NCI-H526 treated with DMSO at 0.1 percent for 48 hours (cell line): ENCODE data around the gene SNX2.

Experiments
- DNase-seq: peaks from one replicate; lab custom pipeline; 2025; lab: John Stamatoyannopoulos, UW

The SNX2 gene

GRCh38 chr5:122773619-122774018 is 1.3 kb upstream of the SNX2 start:
- DNase-seq: no peak

- no peak for DNase-seq
Observed at GRCh38 chr5:122774519-122774860, 390 bp upstream of the SNX2 start.

DNA sequence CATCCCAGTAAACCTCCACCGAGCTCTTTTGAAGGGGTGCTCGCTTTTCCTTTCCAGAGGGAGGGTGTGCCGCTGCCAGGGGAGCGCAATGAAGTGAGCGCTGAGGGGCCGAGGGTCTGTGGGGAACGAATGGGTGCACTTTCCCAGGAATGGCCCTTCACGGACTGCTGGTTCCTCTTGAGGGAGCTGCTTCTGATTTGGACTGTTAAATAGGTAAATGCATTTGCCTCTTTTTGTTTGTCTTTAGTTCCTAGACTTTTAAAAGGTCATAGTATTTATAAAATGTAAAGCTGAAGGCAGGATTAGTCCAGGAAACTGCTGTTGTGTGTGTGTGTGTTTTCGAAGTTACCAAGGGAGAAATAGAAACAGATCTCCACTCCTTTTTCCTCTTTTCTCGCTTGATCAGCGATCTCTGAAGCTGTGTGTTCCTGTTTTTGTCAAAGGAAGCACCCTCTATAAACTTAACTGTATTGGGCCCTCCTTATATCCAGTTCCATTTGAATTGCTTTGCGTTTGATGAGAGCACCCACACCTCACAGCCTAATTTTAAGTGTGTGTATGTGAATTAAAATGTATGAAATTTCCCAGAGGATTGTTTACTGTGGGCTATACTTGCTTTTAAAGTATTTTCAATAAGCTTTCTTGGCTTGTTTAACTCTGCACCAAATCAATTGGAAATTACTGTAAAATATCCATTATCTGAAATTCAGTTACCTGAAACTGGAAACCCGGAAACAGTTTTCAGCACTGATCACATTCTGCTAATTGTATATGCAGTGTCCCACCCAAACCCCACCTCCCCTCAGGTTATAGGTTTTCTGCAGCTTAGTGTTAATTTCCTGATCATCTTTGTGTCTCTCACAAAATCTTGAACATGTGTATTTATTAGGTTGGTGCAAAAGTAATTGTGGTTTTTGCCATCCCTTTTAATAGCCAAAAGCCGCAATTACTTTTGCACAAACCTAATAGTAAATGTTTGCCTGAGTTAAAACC is 966 bp downstream of the SNX2 start:
- DNase-seq: no peak

- DNase-seq: no peak
Observed at GRCh38 chr5:122778157-122778556, 3.3 kb downstream of the SNX2 start.

DNA sequence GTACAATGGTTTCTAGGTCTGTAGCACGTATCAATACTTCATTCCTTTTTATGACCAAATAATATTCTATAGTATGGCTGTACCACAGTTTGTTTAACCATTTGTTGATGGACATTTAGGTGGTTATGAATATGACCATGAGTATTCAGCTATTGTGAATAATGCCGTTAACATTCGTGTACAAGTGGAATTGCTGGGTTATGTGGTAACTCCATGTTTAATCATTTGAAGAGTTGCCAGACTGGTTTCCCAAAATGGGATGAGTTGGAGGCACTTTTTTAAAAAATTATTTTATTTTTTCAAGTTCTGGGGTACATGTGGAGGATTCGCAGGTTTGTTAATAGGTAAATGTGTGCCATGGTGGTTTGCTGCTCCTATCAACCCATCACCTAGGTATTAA is 4.6 kb downstream of the SNX2 start:
- DNase-seq: no peak

DNA sequence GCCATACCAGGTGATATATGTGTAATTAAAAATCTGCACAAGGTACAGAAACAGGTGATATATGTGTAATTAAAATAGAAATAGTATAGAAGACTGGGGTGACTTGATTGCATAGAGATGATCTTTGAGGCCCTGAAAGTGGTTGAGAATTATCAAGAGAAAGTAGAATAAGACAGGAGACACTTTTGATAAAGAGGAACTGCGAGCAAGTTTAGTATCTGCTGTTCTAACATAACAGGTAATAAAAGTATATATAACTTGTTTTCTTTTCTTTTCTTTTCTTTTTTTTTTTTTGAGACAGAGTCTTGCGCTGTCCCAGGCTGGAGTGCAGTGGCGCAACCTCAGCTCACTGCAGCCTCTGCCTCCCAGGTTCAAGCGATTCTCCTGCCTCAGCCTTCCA is 5.4 kb downstream of the SNX2 start:
- no peak for DNase-seq

- no peak for DNase-seq
Observed at GRCh38 chr5:122781465-122781864, 6.6 kb downstream of the SNX2 start.

DNA sequence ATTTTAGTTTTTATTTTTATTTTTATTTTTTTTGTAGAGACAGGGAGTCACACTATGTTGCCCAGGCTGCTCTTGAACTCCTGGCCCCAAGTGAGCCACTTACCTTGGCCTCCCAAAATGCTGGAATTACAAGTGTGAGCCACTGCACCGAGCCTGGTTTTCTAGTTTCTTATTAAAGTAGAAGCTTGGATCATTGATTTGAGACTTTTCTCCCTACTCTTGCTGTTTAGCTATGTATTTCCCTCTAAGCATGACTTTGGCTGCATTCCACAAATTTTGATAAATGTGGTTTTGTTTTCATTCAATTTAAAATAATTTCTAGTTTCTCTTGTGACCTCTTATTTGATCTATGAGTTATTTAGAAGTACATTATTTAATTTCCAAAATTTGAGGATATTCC is 10.4 kb downstream of the SNX2 start:
- DNase-seq: no peak

- no peak for DNase-seq
Observed at GRCh38 chr5:122788371-122788770, 13.5 kb downstream of the SNX2 start.

GRCh38 chr5:122788996-122789395 is 14.1 kb downstream of the SNX2 start:
- DNase-seq: no peak

DNA sequence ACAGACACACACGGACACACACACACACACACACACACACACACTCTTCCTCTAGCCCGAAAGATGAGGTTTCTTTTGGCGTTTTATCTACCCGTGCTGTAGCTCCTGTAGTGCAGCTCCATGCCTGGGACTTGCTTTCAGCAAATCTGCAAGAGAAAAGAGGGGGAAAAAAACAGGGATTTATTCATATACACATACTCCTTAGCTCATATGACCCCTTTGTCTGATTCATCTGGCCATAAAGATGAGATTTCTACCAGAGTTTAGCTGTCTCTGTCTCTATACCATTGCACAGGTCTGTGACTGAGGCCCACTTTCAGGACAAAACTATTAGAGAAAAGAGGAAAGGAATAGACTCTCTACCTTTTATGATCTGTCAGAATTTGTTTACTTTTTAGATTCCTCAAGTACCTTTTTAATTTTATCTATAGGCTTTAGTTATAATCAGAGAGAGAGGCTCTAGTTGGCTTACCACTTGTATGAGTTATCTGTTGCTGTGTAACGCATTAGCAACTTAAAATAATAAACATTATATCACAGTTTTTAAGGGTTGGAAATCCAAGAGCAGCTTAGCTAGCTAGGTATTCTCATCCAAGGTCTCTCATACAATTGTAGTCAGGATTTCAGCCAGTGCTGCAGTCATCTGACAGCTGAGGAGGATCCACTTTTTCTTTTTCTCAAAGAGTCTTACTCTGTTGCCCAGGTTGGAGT is 14.7 kb downstream of the SNX2 start:
- DNase-seq: no peak

GRCh38 chr5:122790354-122791103 is 15.6 kb downstream of the SNX2 start:
- no peak for DNase-seq

DNA sequence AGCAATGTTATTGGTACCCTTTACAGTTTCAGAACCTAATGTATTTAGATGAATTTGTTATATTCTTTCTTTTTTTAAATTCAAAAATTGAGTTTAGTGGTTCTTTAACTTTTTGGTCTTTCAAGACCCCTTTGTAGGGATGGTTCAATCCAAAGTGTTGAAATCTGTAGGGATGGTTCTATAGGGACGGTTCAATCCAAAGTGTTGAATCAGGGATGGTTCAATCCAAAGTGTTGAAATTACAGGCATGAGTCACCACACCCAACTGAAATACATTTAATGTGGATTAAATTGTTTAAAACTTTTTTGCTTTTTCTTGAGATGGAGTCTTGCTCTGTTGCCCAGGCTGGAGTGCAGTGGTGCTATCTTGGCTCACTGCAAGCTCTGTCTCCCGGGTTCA is 30.6 kb downstream of the SNX2 start:
- DNase-seq: no peak

- no peak for DNase-seq
Observed at GRCh38 chr5:122810405-122810804, 35.5 kb downstream of the SNX2 start.

- no peak for DNase-seq
Observed at GRCh38 chr5:122815218-122815767, 40.4 kb downstream of the SNX2 start.

- no peak for DNase-seq
Observed at GRCh38 chr5:122816756-122817155, 41.9 kb downstream of the SNX2 start.

DNA sequence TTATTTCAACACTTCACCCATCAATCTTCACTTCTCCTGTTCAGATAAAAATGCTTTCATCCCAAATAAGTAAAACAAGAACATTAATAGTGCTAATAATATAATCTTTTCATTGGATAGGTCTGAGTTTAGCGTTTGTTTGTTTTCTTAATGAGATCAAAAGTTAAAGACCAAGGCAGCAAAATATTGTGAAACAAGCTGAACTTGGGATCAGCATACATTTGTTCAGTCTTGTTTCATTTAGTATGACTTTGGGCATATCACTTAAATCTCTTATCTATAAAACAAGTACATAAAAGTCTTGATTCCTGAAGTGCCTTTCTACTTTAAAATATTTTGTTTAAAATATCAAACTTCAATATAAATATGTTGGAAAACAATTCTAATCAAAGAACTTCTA is 57.1 kb downstream of the SNX2 start:
- no peak for DNase-seq

DNA sequence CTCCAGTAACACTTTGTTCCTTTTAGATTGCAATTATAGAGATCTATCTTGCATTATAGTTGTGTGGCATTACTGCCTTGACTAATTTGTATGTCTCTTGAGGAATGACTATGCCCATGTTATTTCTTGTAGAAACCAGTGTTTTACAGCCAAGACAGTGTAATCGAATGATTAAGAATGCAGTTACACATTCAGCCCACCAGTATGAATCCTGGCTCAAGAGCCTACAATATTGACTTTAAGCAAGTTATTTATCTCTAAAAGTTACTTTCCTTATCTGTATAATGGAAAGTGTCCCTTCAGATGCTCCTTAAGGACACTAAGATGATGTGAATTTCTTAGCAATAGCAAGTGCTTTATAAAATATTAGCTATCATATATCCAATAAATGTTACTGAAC is 60.8 kb downstream of the SNX2 start:
- no peak for DNase-seq

- no peak for DNase-seq
Observed at GRCh38 chr5:122836947-122837346, 62.1 kb downstream of the SNX2 start.

GRCh38 chr5:122839731-122840130 is 64.9 kb downstream of the SNX2 start:
- DNase-seq: no peak

DNA sequence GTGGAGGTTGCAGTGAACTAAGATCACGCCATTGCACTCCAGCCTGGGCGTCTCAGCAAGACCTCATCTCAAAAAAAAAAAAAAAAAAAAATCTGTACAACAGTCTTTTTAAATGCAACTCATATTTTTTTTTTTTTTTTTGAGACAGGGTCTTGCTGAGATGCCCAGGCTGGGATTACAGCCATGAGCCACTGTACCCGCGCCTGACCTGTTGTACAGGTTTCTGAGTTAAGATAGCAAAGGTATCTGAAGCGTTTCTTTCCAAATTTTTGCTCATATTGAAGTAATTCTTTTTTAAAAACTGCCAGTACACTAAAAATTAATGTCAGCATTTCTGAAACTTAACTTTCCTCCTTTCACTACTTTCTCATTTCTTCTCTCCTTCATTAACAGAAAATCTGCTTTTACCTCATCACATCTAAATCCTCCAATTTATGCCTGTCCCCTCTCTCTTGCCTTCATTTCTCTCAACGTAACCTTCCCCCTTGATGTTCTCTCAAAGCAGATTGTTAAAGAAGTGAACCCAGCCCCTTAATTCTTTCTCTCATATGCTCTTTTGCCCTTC is 67.2 kb downstream of the SNX2 start:
- DNase-seq: no peak
